K562 (cell line): Measurements from ENCODE around the gene ITPR3. TPM values are rescaled to one million over a fixed set of nuclear protein-coding genes. Genes with fewer than 3 reads are reported as not detected.

ENCODE experiments used
- ATAC-seq: fragments of 200-7000 bp; cut with Tn5 transposase; 3 replicates; pipeline ENCODE4 v1.9.1; 2020; ENCODE audit warnings: moderate library complexity
- BruUV-seq: library from RNA; stranded (reverse); fragments of 400-500 nt; replicated peaks from 2 replicates; lab custom pipeline; 2021; lab: Mats Ljungman, UMichigan
- CTCF ChIA-PET: fragments of 300-600 bp; formaldehyde crosslinking; extraction: SDS; loops from one replicate; lab custom pipeline; 2021; ENCODE audit warnings: low intra/inter-chr PET ratio; lab: Yijun Ruan, JAX
- POLR2A ChIA-PET: fragments of 300-600, 350-650 bp; sonication (Branson Sonifier 250); formaldehyde crosslinking; extraction: SDS; loops from one replicate; lab custom pipeline; 2021; ENCODE audit warnings: antibody characterized with exemption, inconsistent platforms; lab: Yijun Ruan, JAX
- DNase-seq, 4 experiments: peaks; one replicate each; pipeline versions ENCODE4 v3.0.0 to v3.0.0-alpha.2; 2011 to 2018; ENCODE audit warnings: low spot score in 3 of 4, mixed read lengths in 3 of 4; ENCODE audit errors: extremely low read depth in 1 of 4
- FAIRE-seq: peaks from 2 replicates; lab custom pipeline; 2011; peaks lifted over from hg19 to GRCh38; lab: Jason Lieb, UNC
- H2AFZ ChIP-seq: 2 replicates; pipeline ENCODE4 v1.6.0; 2011; ENCODE audit warnings: low read depth, low read length, control low read depth, inconsistent platforms
- H3K27ac ChIP-seq: fragments of 200-600 bp; 3 replicates; pipeline ENCODE4 v1.8.0; 2011; ENCODE audit warnings: low read depth, mild to moderate bottlenecking, control low read depth, inconsistent platforms, low read length, moderate library complexity, mixed read lengths; ENCODE audit errors: extremely low read depth
- H3K27me3 ChIP-seq, 2 experiments: fragments of 300-600 bp in 1 of 2; 2 replicates in 1 of 2; 3 replicates in 1 of 2; pipeline versions ENCODE4 v1.6.0 to v1.8.0; 2011; ENCODE audit warnings: inconsistent platforms in 2 of 2, low read length in 2 of 2, mild to moderate bottlenecking in 1 of 2, mixed read lengths in 1 of 2, moderate library complexity in 1 of 2; ENCODE audit not compliant: control insufficient read depth in 2 of 2, insufficient read depth in 2 of 2
- H3K36me3 ChIP-seq: fragments of 300-600 bp; 3 replicates; pipeline ENCODE4 v1.8.0; 2011; ENCODE audit warnings: mild to moderate bottlenecking, low read length, inconsistent platforms; ENCODE audit not compliant: control insufficient read depth, insufficient read depth
- H3K4me1 ChIP-seq, 2 experiments: fragments of 200-600 bp in 1 of 2; replicated peaks in 1 of 2; 2 replicates in 1 of 2; 3 replicates in 1 of 2; pipeline versions ENCODE4 v1.5.1 to v1.8.0; 2011; ENCODE audit warnings: inconsistent platforms in 2 of 2, low read length in 2 of 2, mild to moderate bottlenecking in 1 of 2, mixed read lengths in 1 of 2, moderate library complexity in 1 of 2; ENCODE audit not compliant: control insufficient read depth in 2 of 2, insufficient read depth in 2 of 2
- H3K4me2 ChIP-seq: 2 replicates; pipeline ENCODE4 v1.6.1; 2011; ENCODE audit warnings: low read length, control low read depth, inconsistent platforms, mixed read lengths; ENCODE audit not compliant: insufficient read depth
- H3K4me3 ChIP-seq: fragments of 200-600 bp; sonication (generic), shearing (Covaris generic); 2 replicates; pipeline ENCODE4 v1.5.1; 2016; ENCODE audit warnings: control low read depth, inconsistent platforms
- H3K79me2 ChIP-seq: fragments of 200-600 bp; 3 replicates; pipeline ENCODE4 v1.8.0; 2011; ENCODE audit warnings: low read length, inconsistent platforms; ENCODE audit not compliant: control insufficient read depth, insufficient read depth
- H3K9ac ChIP-seq, 2 experiments: 2 replicates each; pipeline versions ENCODE4 v1.6.0 to v1.6.1; 2011; ENCODE audit warnings: low read depth in 2 of 2, low read length in 2 of 2, control low read depth in 1 of 2, inconsistent platforms in 1 of 2, mild to moderate bottlenecking in 1 of 2, mixed read lengths in 1 of 2; ENCODE audit not compliant: insufficient read depth in 1 of 2
- H3K9me1 ChIP-seq: one replicate; pipeline ENCODE4 v1.6.0; 2011; ENCODE audit warnings: inconsistent platforms, mild to moderate bottlenecking, low read length, moderate library complexity; ENCODE audit not compliant: control insufficient read depth, insufficient read depth
- H3K9me3 ChIP-seq: replicated peaks from 2 replicates; pipeline ENCODE4 v1.5.1; 2011; ENCODE audit warnings: low read depth, low read length, inconsistent platforms; ENCODE audit not compliant: control insufficient read depth, insufficient read depth
- H4K20me1 ChIP-seq: replicated peaks from 2 replicates; pipeline ENCODE4 v1.6.1; 2011; ENCODE audit warnings: low read length, inconsistent platforms, mixed read lengths; ENCODE audit not compliant: control insufficient read depth, insufficient read depth
- BACH1 ChIP-seq: fragments of 200-800 bp; sonication (Bioruptor generic); IDR thresholded peaks from 2 replicates; pipeline ENCODE4 v1.6.1; 2016; ENCODE audit warnings: missing genetic modification characterization, missing compliant biosample characterization
- DMBX1 ChIP-seq: fragments of 250-450 bp; sonication (Bioruptor Pico); IDR thresholded peaks from 2 replicates; pipeline ENCODE4 v1.8.0; 2022; ENCODE audit warnings: inconsistent platforms, mild to moderate bottlenecking, moderate library complexity, borderline replicate concordance
- HOMEZ ChIP-seq: fragments of 250-450 bp; sonication (Bioruptor Pico); IDR thresholded peaks from 2 replicates; pipeline ENCODE4 v1.4.0; 2020; ENCODE audit warnings: mild to moderate bottlenecking, moderate library complexity
- POLR2A ChIP-seq: fragments of 450-650 bp; conservative IDR thresholded peaks from 2 replicates; pipeline ENCODE4 v1.6.1; 2016
- PRMT5 ChIP-seq: sonication (generic); formaldehyde crosslinking; IDR thresholded peaks from 2 replicates; pipeline ENCODE4 v1.5.0; 2020; ENCODE audit warnings: missing genetic modification reagents
- REST ChIP-seq, 2 experiments: fragments of 450-650 bp; formaldehyde crosslinking in 1 of 2; IDR thresholded peaks; 2 replicates each; pipeline versions ENCODE4 v1.4.0 to v1.6.1; 2014 to 2020; ENCODE audit warnings: mild to moderate bottlenecking in 2 of 2, borderline replicate concordance in 1 of 2, low read depth in 1 of 2
- WHSC1 ChIP-seq: IDR thresholded peaks from one replicate; pipeline ENCODE4 v1.6.1; 2012; ENCODE audit warnings: low read length, control low read depth, inconsistent platforms
- ZC3H11A ChIP-seq: IDR thresholded peaks from 2 replicates; pipeline ENCODE4 v1.6.1; 2012; ENCODE audit warnings: low read depth, low read length, improper control_type of control experiment
- ZNF175 ChIP-seq: fragments of 200-800 bp; sonication (Bioruptor generic); IDR thresholded peaks from 2 replicates; pipeline ENCODE4 v1.6.1; 2016; ENCODE audit warnings: low read depth, mild to moderate bottlenecking, missing genetic modification characterization, missing compliant biosample characterization
- ZNF232 ChIP-seq: sonication (generic); formaldehyde crosslinking; IDR thresholded peaks from 2 replicates; pipeline ENCODE4 v1.8.0; 2022; ENCODE audit warnings: mild to moderate bottlenecking, missing genetic modification reagents
- ZNF644 ChIP-seq: fragments of 200-800 bp; sonication (Bioruptor generic); IDR thresholded peaks from 2 replicates; pipeline ENCODE4 v1.6.1; 2016; ENCODE audit warnings: low read depth, missing genetic modification characterization, missing compliant biosample characterization
- WGBS: fragments of 100-300 bp; shearing (Covaris generic); methylation state at CpG from one replicate; pipeline ENCODE4 v1.1.6; 2016; ENCODE audit warnings: low coverage, mixed read lengths; ENCODE audit not compliant: insufficient coverage; ENCODE audit errors: missing lambda C conversion rate; 5-methylcytosine and 5-hydroxymethylcytosine counted together
- in situ Hi-C: fragments of 300-500 bp; cut with MboI; formaldehyde crosslinking; loops from 4 replicates; pipeline ENCODE4 v1.15.0; 2018; ENCODE audit warnings: inconsistent platforms, mixed read lengths
- intact Hi-C: fragments of 100-400 bp; cut with micrococcal nuclease; formaldehyde crosslinking; loops from 2 replicates; pipeline ENCODE4 v1.14.2; 2022
- polyA plus RNA-seq, 8 experiments: library from polyadenylated mRNA; depleted of rRNA in 4 of 8; stranded (reverse) in 5 of 8; unstranded in 3 of 8; fragments of >200 nt; fragmentation: Nextera tagmentation in 2 of 8; fragmentation: Illumina TruSeq in 1 of 8; extraction: Ambion mirVana in 2 of 8; extraction: Trizol in 1 of 8; gene quantifications; 2 replicates each; pipeline versions ENCODE4 v1.2.1 to v1.2.3, GENCODE V29; 2011 to 2014; ENCODE audit warnings: inconsistent platforms in 1 of 8, missing spikeins in 1 of 8
- total RNA-seq, 7 experiments: library from RNA; depleted of rRNA in 6 of 7; stranded (reverse); fragments of >200 nt in 6 of 7; fragmentation: Illumina TruSeq in 2 of 7; extraction: Trizol in 2 of 7; gene quantifications; 2 replicates each; pipeline versions ENCODE4 v1.2.1 to v1.2.3, GENCODE V29; 2011 to 2021; ENCODE audit warnings: low replicate concordance in 1 of 7

ITPR3 gene
- total and polyA plus RNA-seq, 9 of the 15 experiments (the other 6 are each of a cell fraction or from before 2014, with no cell fraction given) = 0.39 to 35.7 (median 13.2) TPM

GRCh38 chr6:33720998-33721397, 99.9 kb downstream of the ITPR3 start:
- 6% methylated on average over 1 of the region's 1 CpG for WGBS
- Histone ChIP-seq H3K4me2 (no peak overlapping the region), H3K9ac (no peak overlapping the region), H3K9me3 (no peaks in the 10 kb centered on the region), H3K4me3 (no peak overlapping the region), H2AFZ (no peak overlapping the region), H3K4me1 (no peaks in the 10 kb centered on the region; a peak in 1 of 5 replicates), H3K27me3 (peaks cover 53 to 78% of the 10 kb centered on the region in 2 experiments), H3K36me3 (no peaks in the 10 kb centered on the region), H3K27ac (no peak overlapping the region), H3K79me2 (no peaks in the 10 kb centered on the region), H4K20me1 (no peaks in the 10 kb centered on the region), H3K9me1 (no peaks in the 10 kb centered on the region)
- ChIA-PET POLR2A (no interaction called here), CTCF (no interaction called here)
- no TSS peak for BruUV-seq
- in situ Hi-C loops = no loop called here
- FAIRE-seq (no peak), ATAC-seq (no peak), DNase-seq (no peak)
- intact Hi-C loops = no loop called here
- TF ChIP-seq ZNF232 = no peak
- no peak for TF ChIP-seq DMBX1 (CRISPR knock-in tag)
- no peak for TF ChIP-seq ZNF644
- no peak for TF ChIP-seq ZC3H11A
- TF ChIP-seq BACH1 (tag) = no peak
- TF ChIP-seq PRMT5 (CRISPR knock-in tag) = no peak
- TF ChIP-seq ZNF175 (CRISPR knock-in tag) = no peak
- TF ChIP-seq WHSC1 = no peak
- TF ChIP-seq HOMEZ (CRISPR knock-in tag) = no peak
- TF ChIP-seq REST (IDR thresholded peaks at IDR 0.05; ENCODE audit: borderline replicate concordance) = no peak
- no peak for TF ChIP-seq REST (CRISPR knock-in tag; IDR thresholded peaks at IDR 0.05; ENCODE audit: low read depth)
- no peak for TF ChIP-seq POLR2A
